ENCODE data around the gene RPS6KA2.
"Not testable (repeated sequence)": the region's sequence is repeated elsewhere in the genome, so short reads cannot be mapped to it uniquely, and the experiment has no call there.

The RPS6KA2 gene

GRCh38 chr6:166387098-166387497 lies 240.0 kb downstream of the RPS6KA2 start:
- not testable (repeated sequence) for DNase-seq

GRCh38 chr6:166386111-166386510 lies 240.9 kb downstream of the RPS6KA2 start:
- DNase-seq, result no peak

GRCh38 chr6:166383802-166384363 lies 243.2 kb downstream of the RPS6KA2 start:
- not testable (repeated sequence) for DNase-seq

- DNase-seq, result peak; percentile 90
Measured at GRCh38 chr6:166382933-166383801, 243.9 kb downstream of the RPS6KA2 start, which contains the start of gene MPC1. Gene MPC1 (minus strand): TSS chr6:166382940. CDS start chr6:166382876, 64 bp downstream.

- DNase-seq, result no peak
Measured at GRCh38 chr6:166382500-166382932, 244.5 kb downstream of the RPS6KA2 start.

GRCh38 chr6:166381733-166382499 lies 245.1 kb downstream of the RPS6KA2 start:
- peak; percentile 58 for DNase-seq

GRCh38 chr6:166381381-166381732 lies 245.7 kb downstream of the RPS6KA2 start:
- no peak for DNase-seq

GRCh38 chr6:166379800-166380199 lies 247.3 kb downstream of the RPS6KA2 start:
- DNase-seq, result no peak

GRCh38 chr6:166379103-166379586 lies 247.9 kb downstream of the RPS6KA2 start:
- DNase-seq, result no peak

- no peak for DNase-seq
Measured at GRCh38 chr6:166377721-166378120, 249.3 kb downstream of the RPS6KA2 start.

- DNase-seq, result no peak
Measured at GRCh38 chr6:166375013-166375412, 252.0 kb downstream of the RPS6KA2 start.

- no peak for DNase-seq
Measured at GRCh38 chr6:166370489-166370888, 256.6 kb downstream of the RPS6KA2 start.

- DNase-seq, result no peak
Measured at GRCh38 chr6:166369782-166370181, 257.3 kb downstream of the RPS6KA2 start.

- no peak for DNase-seq
Measured at GRCh38 chr6:166366921-166367320, 260.1 kb downstream of the RPS6KA2 start.

GRCh38 chr6:166365806-166366205 lies 261.2 kb downstream of the RPS6KA2 start:
- no peak for DNase-seq

GRCh38 chr6:166365221-166365620 lies 261.8 kb downstream of the RPS6KA2 start:
- no peak for DNase-seq

GRCh38 chr6:166364456-166364855 lies 262.6 kb downstream of the RPS6KA2 start:
- DNase-seq, result no peak

- DNase-seq, result not testable (repeated sequence)
Measured at GRCh38 chr6:166362427-166362826, 264.6 kb downstream of the RPS6KA2 start.

GRCh38 chr6:166361077-166361429 lies 266.0 kb downstream of the RPS6KA2 start:
- no peak for DNase-seq

- DNase-seq, result no peak
Measured at GRCh38 chr6:166360243-166361076, 266.6 kb downstream of the RPS6KA2 start.
